ENCODE results near the gene NEDD4L. TPM values are rescaled to one million over a fixed set of nuclear protein-coding genes. Genes with fewer than 3 reads are reported as not detected.

NEDD4L gene
- total RNA-seq, 1 experiment from 2014 or later, result 42.9 TPM

- Histone ChIP-seq H3K36me3 (ENCODE audit: control insufficient read depth, insufficient read depth, low read length) (no peaks in the 10 kb centered on the region), H3K4me3 (ENCODE audit: low read depth in 2 of 2, low read length in 2 of 2) (no peak overlapping the region), H3K9me3 (ENCODE audit: control insufficient read depth, insufficient read depth, low read depth, low read length) (no peaks in the 10 kb centered on the region), H3K27ac (ENCODE audit: low read length) (no peak overlapping the region), H3K4me1 (ENCODE audit: control insufficient read depth, insufficient read depth, low read length) (no peaks in the 10 kb centered on the region), H3K27me3 (ENCODE audit: control insufficient read depth, insufficient read depth, low read length) (no peaks in the 10 kb centered on the region)
- no peak for DNase-seq (ENCODE audit: low read depth, low spot score)
- ChIA-PET POLR2A (no interaction called here), CTCF (no interaction called here)
- no peak for ATAC-seq
- in situ Hi-C loops (cut with HindIII; ENCODE audit: low pct_unique_long_range_greater_than_20kb, low sequenced_read_pairs) (no loop called here), intact Hi-C loops (cut with micrococcal nuclease; ENCODE audit: unreplicated experiment) (no loop called here)
- no peak for TF ChIP-seq CTCF (IDR thresholded peaks at IDR 0.05)
- no peak for TF ChIP-seq SIN3A (IDR thresholded peaks at IDR 0.05; ENCODE audit: borderline replicate concordance, insufficient read depth, low read depth, low read length)
- TF ChIP-seq TCF7L2 (IDR thresholded peaks at IDR 0.05; ENCODE audit: low read depth, low read length), result no peak
- TF ChIP-seq POLR2AphosphoS5 (IDR thresholded peaks at IDR 0.05; ENCODE audit: low read depth, low read length), result no peak
- no peak for TF ChIP-seq REST (IDR thresholded peaks at IDR 0.05; ENCODE audit: insufficient read depth in 1 of 2, low read depth in 2 of 2, low read length in 1 of 2)
- BruUV-seq (replicated peaks), result no TSS peak
These were observed 44.7 kb downstream of the NEDD4L start for GRCh38 chr18:58088691-58089065.

GRCh38 chr18:58091099-58091611 lies 47.1 kb downstream of the NEDD4L start:
- no peak for TF ChIP-seq SIN3A (IDR thresholded peaks at IDR 0.05; ENCODE audit: borderline replicate concordance, insufficient read depth, low read depth, low read length)
- TF ChIP-seq TCF7L2 (IDR thresholded peaks at IDR 0.05; ENCODE audit: low read depth, low read length), result no peak
- TF ChIP-seq CTCF (IDR thresholded peaks at IDR 0.05), result no peak
- no peak for TF ChIP-seq REST (IDR thresholded peaks at IDR 0.05; ENCODE audit: insufficient read depth in 1 of 2, low read depth in 2 of 2, low read length in 1 of 2)
- TF ChIP-seq POLR2AphosphoS5 (IDR thresholded peaks at IDR 0.05; ENCODE audit: low read depth, low read length), result no peak
- BruUV-seq (replicated peaks), result no TSS peak
- in situ Hi-C loops (cut with HindIII; ENCODE audit: low pct_unique_long_range_greater_than_20kb, low sequenced_read_pairs) (no loop called here), intact Hi-C loops (cut with micrococcal nuclease; ENCODE audit: unreplicated experiment) (no loop called here)
- Histone ChIP-seq H3K36me3 (ENCODE audit: control insufficient read depth, insufficient read depth, low read length) (no peaks in the 10 kb centered on the region), H3K9me3 (ENCODE audit: control insufficient read depth, insufficient read depth, low read depth, low read length) (no peaks in the 10 kb centered on the region), H3K27ac (ENCODE audit: low read length) (no peak overlapping the region), H3K4me1 (ENCODE audit: control insufficient read depth, insufficient read depth, low read length) (no peaks in the 10 kb centered on the region), H3K27me3 (ENCODE audit: control insufficient read depth, insufficient read depth, low read length) (no peaks in the 10 kb centered on the region), H3K4me3 (ENCODE audit: low read depth in 2 of 2, low read length in 2 of 2) (no peak overlapping the region)
- CTCF ChIA-PET, result no interaction called here
- ATAC-seq (no peak), DNase-seq (ENCODE audit: low read depth, low spot score) (no peak)
- POLR2A ChIA-PET, result interaction anchor here (0.6 kb wide), 1 partner anchor 19 kb away, joined by 3 read pairs; no protein-coding TSS in a partner anchor
